OCI-LY1 (cell line): ENCODE measurements around the gene BPIFA3.

ENCODE experiments used
- H2AFZ ChIP-seq: fragments of 200-600 bp; sonication (generic), shearing (Covaris generic); 2 replicates; pipeline ENCODE4 v1.6.0; 2014; ENCODE audit warnings: antibody characterized with exemption, mild to moderate bottlenecking, low read length
- H3F3A ChIP-seq: fragments of 200-600 bp; sonication (generic), shearing (Covaris generic); 2 replicates; pipeline ENCODE4 v1.6.0; 2014; ENCODE audit warnings: mild to moderate bottlenecking, antibody characterized with exemption, low read length, moderate library complexity; ENCODE audit not compliant: insufficient read depth
- H3K27ac ChIP-seq: fragments of 200-600 bp; sonication (generic); 2 replicates; pipeline ENCODE4 v1.5.1; 2014; ENCODE audit warnings: low read length, mixed run types, mild to moderate bottlenecking, low read depth; ENCODE audit not compliant: poor library complexity, severe bottlenecking
- H3K27me3 ChIP-seq: fragments of 200-600 bp; sonication (generic); 2 replicates; pipeline ENCODE4 v1.6.0; 2014; ENCODE audit warnings: antibody characterized with exemption, mild to moderate bottlenecking, low read length, moderate library complexity; ENCODE audit not compliant: insufficient read depth
- H3K36me3 ChIP-seq: fragments of 200-600 bp; sonication (generic); 2 replicates; pipeline ENCODE4 v1.6.1; 2014; ENCODE audit warnings: mild to moderate bottlenecking, antibody characterized with exemption, low read length, moderate library complexity, mixed read lengths; ENCODE audit not compliant: insufficient read depth
- H3K4me1 ChIP-seq: fragments of 200-600 bp; sonication (generic); 2 replicates; pipeline ENCODE4 v1.5.1; 2014; ENCODE audit warnings: mild to moderate bottlenecking, low read length, moderate library complexity; ENCODE audit not compliant: insufficient read depth, severe bottlenecking
- H3K4me2 ChIP-seq: fragments of 200-600 bp; sonication (generic), shearing (Covaris generic); 2 replicates; pipeline ENCODE4 v1.6.1; 2014; ENCODE audit warnings: low read length
- H3K4me3 ChIP-seq: fragments of 200-600 bp; sonication (generic); 2 replicates; pipeline ENCODE4 v1.5.1; 2014; ENCODE audit warnings: low read length, low read depth, mild to moderate bottlenecking, mixed read lengths; ENCODE audit not compliant: poor library complexity, severe bottlenecking
- H3K79me2 ChIP-seq: fragments of 200-600 bp; shearing (Covaris generic); 2 replicates; pipeline ENCODE4 v1.6.1; 2016; ENCODE audit warnings: mixed run types, low read length, mixed read lengths; ENCODE audit not compliant: insufficient read depth
- H3K9ac ChIP-seq: fragments of 200-600 bp; sonication (generic), shearing (Covaris generic); 2 replicates; pipeline ENCODE4 v1.6.1; 2014; ENCODE audit warnings: mild to moderate bottlenecking, low read length, mixed read lengths
- H3K9me2 ChIP-seq: fragments of 200-600 bp; sonication (generic), shearing (Covaris generic); 2 replicates; pipeline ENCODE4 v1.6.1; 2014; ENCODE audit warnings: low read depth, mild to moderate bottlenecking, low read length, mixed read lengths
- H3K9me3 ChIP-seq: fragments of 200-600 bp; shearing (Covaris generic); 2 replicates; pipeline ENCODE4 v1.6.1; 2014; ENCODE audit warnings: low read length, mixed read lengths
- H4K20me1 ChIP-seq: fragments of 200-600 bp; sonication (generic), shearing (Covaris generic); 2 replicates; pipeline ENCODE4 v1.6.0; 2016; ENCODE audit warnings: mild to moderate bottlenecking, low read length; ENCODE audit not compliant: insufficient read depth
- EZH2 ChIP-seq: fragments of 200-600 bp; sonication (generic), shearing (Covaris generic); IDR thresholded peaks from 2 replicates; pipeline ENCODE4 v1.8.0; 2017; ENCODE audit warnings: borderline replicate concordance, mixed run types, mild to moderate bottlenecking, antibody characterized with exemption, low read length, moderate library complexity, mixed read lengths
- TF ChIP-seq, protein P1 (sequence below): fragments of 200-600 bp; sonication (generic), shearing (Covaris generic); IDR thresholded peaks from 2 replicates; pipeline ENCODE4 v1.5.1; 2017; ENCODE audit warnings: mild to moderate bottlenecking, antibody characterized with exemption, low read length, moderate library complexity, mixed read lengths

Gene BPIFA3

DNA sequence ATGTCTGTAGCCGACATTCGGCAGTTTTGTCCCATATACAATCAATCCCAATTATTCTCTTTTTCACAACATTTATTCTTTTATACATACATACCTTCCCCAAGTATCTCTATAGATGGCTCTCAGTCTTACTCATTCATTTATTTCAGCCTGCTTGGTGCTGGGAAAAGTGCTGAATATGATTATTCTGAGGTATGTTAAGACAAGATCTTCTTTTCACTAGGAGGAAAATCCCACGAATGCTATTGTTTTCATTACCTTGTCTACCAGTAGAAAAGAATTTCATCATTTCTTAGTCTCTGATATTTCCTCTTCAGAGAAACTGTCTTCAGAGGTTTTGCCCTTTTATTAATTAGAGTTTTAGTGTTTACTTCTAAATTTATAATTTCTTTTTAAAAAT, 13.7 kb upstream of the BPIFA3 start:
- Histone ChIP-seq H3K9me3 (no peaks in the 10 kb centered on the region), H3K9me2 (no peaks in the 10 kb centered on the region), H3K27me3 (no peaks in the 10 kb centered on the region; the same call in 1 of the 2 replicates), H3K27ac (no peak overlapping the region), H3K36me3 (no peaks in the 10 kb centered on the region), H3K9ac (no peak overlapping the region), H3K4me1 (no peaks in the 10 kb centered on the region), H4K20me1 (no peaks in the 10 kb centered on the region), H3K4me2 (no peak overlapping the region), H2AFZ (no peak overlapping the region), H3F3A (no peaks in the 10 kb centered on the region), H3K79me2 (no peaks in the 10 kb centered on the region), H3K4me3 (no peak overlapping the region)
- TF ChIP-seq, protein P1, sequence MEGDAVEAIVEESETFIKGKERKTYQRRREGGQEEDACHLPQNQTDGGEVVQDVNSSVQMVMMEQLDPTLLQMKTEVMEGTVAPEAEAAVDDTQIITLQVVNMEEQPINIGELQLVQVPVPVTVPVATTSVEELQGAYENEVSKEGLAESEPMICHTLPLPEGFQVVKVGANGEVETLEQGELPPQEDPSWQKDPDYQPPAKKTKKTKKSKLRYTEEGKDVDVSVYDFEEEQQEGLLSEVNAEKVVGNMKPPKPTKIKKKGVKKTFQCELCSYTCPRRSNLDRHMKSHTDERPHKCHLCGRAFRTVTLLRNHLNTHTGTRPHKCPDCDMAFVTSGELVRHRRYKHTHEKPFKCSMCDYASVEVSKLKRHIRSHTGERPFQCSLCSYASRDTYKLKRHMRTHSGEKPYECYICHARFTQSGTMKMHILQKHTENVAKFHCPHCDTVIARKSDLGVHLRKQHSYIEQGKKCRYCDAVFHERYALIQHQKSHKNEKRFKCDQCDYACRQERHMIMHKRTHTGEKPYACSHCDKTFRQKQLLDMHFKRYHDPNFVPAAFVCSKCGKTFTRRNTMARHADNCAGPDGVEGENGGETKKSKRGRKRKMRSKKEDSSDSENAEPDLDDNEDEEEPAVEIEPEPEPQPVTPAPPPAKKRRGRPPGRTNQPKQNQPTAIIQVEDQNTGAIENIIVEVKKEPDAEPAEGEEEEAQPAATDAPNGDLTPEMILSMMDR, result no peak
- no peak for TF ChIP-seq EZH2

DNA sequence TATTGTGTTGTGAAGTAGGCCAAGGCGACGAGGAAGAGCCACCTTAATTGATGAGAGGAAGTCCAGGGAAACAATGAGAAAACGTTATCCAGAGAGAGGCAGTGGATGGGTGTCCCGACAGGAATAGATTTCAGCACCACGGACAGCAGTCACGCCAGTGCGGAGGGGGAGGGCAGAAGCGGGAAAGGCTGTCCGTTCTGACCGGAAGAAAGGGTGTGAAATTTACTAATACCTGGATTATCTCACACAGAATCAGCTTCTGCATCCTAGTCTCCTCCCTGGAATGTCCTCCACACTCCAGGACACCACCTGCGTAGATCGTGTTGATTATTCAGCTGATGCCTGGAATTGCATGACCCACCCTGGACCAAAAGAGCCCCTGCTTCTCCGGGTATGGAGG, 7.4 kb upstream of the BPIFA3 start:
- H3K4me3 ChIP-seq, result no peak overlapping the region
- no peaks in the 10 kb centered on the region for H4K20me1 ChIP-seq
- no peak overlapping the region for H3K9ac ChIP-seq
- no peak overlapping the region for H3K27ac ChIP-seq
- H2AFZ ChIP-seq, result no peak overlapping the region
- H3K9me3 ChIP-seq, result no peaks in the 10 kb centered on the region
- H3K27me3 ChIP-seq, result no peaks in the 10 kb centered on the region
- H3K4me2 ChIP-seq, result no peak overlapping the region
- TF ChIP-seq, protein P1, result no peak
- no peaks in the 10 kb centered on the region for H3K4me1 ChIP-seq
- H3K79me2 ChIP-seq, result no peaks in the 10 kb centered on the region
- H3F3A ChIP-seq, result no peaks in the 10 kb centered on the region
- no peaks in the 10 kb centered on the region for H3K9me2 ChIP-seq
- no peaks in the 10 kb centered on the region for H3K36me3 ChIP-seq

DNA sequence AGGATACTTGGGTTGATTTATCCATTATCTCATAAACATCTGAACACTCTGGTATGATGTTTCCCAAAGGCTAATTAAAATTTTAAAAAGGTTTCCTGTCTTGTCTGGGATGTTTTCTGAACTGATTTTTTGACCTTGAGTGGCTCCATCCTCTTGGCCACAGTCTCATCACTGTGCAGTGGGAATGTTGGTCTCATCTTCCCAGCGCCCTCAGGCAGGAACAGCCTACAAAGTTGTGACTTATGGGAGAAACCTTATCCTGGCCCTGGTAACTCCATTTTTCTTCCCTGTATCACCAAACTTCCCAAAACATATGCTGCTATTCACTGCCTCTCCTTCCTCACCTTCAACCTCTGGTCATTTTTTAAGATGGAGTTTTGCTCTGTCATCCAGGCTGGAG, 6.8 kb upstream of the BPIFA3 start:
- no peaks in the 10 kb centered on the region for H4K20me1 ChIP-seq
- no peaks in the 10 kb centered on the region for H3K27me3 ChIP-seq
- H3K4me3 ChIP-seq, result no peak overlapping the region
- no peaks in the 10 kb centered on the region for H3F3A ChIP-seq
- H3K9ac ChIP-seq, result no peak overlapping the region
- no peaks in the 10 kb centered on the region for H3K9me2 ChIP-seq
- H3K36me3 ChIP-seq, result no peaks in the 10 kb centered on the region
- H2AFZ ChIP-seq, result no peak overlapping the region
- TF ChIP-seq, protein P1, result no peak
- TF ChIP-seq EZH2, result no peak
- H3K9me3 ChIP-seq, result no peaks in the 10 kb centered on the region
- no peak overlapping the region for H3K27ac ChIP-seq
- H3K4me1 ChIP-seq, result no peaks in the 10 kb centered on the region
- H3K4me2 ChIP-seq, result no peak overlapping the region
- no peaks in the 10 kb centered on the region for H3K79me2 ChIP-seq
